HEK293T (cell line): ENCODE measurements around the gene MEF2D.

ENCODE experiments used
- CTCF ChIA-PET: fragments of 350-600 bp; formaldehyde crosslinking; extraction: SDS; loops from one replicate; lab custom pipeline; 2021; ENCODE audit warnings: antibody characterized with exemption, inconsistent platforms; lab: Yijun Ruan, JAX
- POLR2A ChIA-PET: fragments of 350-600 bp; formaldehyde crosslinking; extraction: SDS; loops from one replicate; lab custom pipeline; 2020; ENCODE audit warnings: antibody characterized with exemption, inconsistent platforms; lab: Yijun Ruan, JAX
- DNase-seq: peaks from one replicate; pipeline ENCODE4 v3.0.0; 2012; ENCODE audit warnings: mixed read lengths; ENCODE audit errors: extremely low spot score
- ARNT ChIP-seq: fragments of 450-650 bp; IDR thresholded peaks from 2 replicates; pipeline ENCODE4 v1.6.1; 2017; ENCODE audit warnings: mild to moderate bottlenecking
- BHLHE40 ChIP-seq: fragments of 450-650 bp; IDR thresholded peaks from 2 replicates; pipeline ENCODE4 v1.6.1; 2016; ENCODE audit warnings: mild to moderate bottlenecking, moderate library complexity, borderline replicate concordance
- CTBP1 ChIP-seq: fragments of 450-650 bp; IDR thresholded peaks from 2 replicates; pipeline ENCODE4 v1.6.1; 2016; ENCODE audit warnings: borderline replicate concordance
- ELF4 ChIP-seq: fragments of 450-650 bp; IDR thresholded peaks from 2 replicates; pipeline ENCODE4 v1.6.1; 2017; ENCODE audit warnings: antibody characterized with exemption
- FOXA1 ChIP-seq: fragments of 450-650 bp; IDR thresholded peaks from 2 replicates; pipeline ENCODE4 v1.6.1; 2016; ENCODE audit warnings: mild to moderate bottlenecking
- FOXK2 ChIP-seq: fragments of 450-650 bp; IDR thresholded peaks from 2 replicates; pipeline ENCODE4 v1.6.1; 2016; ENCODE audit warnings: mild to moderate bottlenecking
- FOXM1 ChIP-seq: fragments of 450-650 bp; IDR thresholded peaks from 2 replicates; pipeline ENCODE4 v1.6.1; 2017; ENCODE audit warnings: mild to moderate bottlenecking, borderline replicate concordance
- HDGF ChIP-seq: fragments of 450-650 bp; IDR thresholded peaks from 2 replicates; pipeline ENCODE4 v1.6.1; 2017; ENCODE audit warnings: antibody characterized with exemption, borderline replicate concordance
- L3MBTL2 ChIP-seq: fragments of 450-650 bp; conservative IDR thresholded peaks from 2 replicates; pipeline ENCODE4 v1.6.1; 2016; ENCODE audit warnings: mild to moderate bottlenecking
- LEF1 ChIP-seq: fragments of 450-650 bp; IDR thresholded peaks from 2 replicates; pipeline ENCODE4 v1.6.1; 2017; ENCODE audit warnings: mild to moderate bottlenecking, borderline replicate concordance
- NFRKB ChIP-seq: fragments of 450-650 bp; IDR thresholded peaks from 2 replicates; pipeline ENCODE4 v1.6.1; 2016; ENCODE audit warnings: mild to moderate bottlenecking, moderate library complexity
- SP1 ChIP-seq: fragments of 450-650 bp; IDR thresholded peaks from 2 replicates; pipeline ENCODE4 v1.6.1; 2017
- SUZ12 ChIP-seq: fragments of 450-650 bp; IDR thresholded peaks from 2 replicates; pipeline ENCODE4 v1.6.1; 2016; ENCODE audit warnings: mild to moderate bottlenecking
- TARDBP ChIP-seq: fragments of 450-650 bp; IDR thresholded peaks from 2 replicates; pipeline ENCODE4 v1.6.1; 2016
- ZNF384 ChIP-seq: fragments of 450-650 bp; IDR thresholded peaks from 2 replicates; pipeline ENCODE4 v1.6.1; 2016
- TF ChIP-seq, protein P1 (sequence below): fragments of 450-650 bp; IDR thresholded peaks from 2 replicates; pipeline ENCODE4 v1.6.1; 2016

MEF2D gene

DNA sequence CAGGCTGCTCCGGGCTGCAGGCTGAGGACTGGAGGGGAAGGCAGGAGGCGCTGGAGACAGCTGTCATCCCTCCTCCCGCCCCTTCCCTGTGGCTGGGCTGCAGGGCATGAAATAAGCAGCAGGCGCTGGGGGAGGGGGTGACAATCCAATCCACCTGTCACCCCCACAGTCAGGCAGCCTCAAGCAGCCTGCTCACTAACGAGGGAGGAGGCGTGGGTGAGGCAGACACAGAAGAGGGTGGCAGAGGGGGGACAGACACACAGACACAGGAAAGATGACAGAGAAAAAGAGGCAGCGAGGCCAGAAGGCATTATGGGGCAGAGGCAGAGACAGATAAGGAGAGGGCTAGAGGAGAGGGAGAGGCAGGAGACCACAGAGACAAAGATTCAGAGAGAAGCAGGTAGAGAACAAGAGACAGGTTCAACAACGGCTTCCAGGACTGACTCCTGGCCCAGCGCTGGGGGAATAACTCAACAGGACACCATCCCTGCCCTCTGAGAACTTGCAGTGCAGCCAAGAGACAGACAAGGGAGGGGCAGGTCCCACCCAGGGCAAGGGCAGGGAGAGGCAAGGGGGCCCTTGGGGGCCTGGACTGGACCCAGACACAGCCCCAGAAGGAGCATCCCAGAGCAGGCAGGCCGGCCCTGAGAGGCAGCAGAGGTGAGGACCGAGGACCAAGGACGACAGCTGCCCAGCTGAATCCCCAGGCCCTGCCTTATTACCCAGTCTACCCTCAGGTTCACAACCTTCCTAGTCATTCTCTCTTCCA, 11.2 kb downstream of the MEF2D start:
- ChIA-PET POLR2A (interaction anchor here (0.8 to 5.9 kb wide), 5 partner anchors 9 to 32 kb away, joined by 4 to 64 read pairs (median 4); partner anchors contain the start of gene MEF2D), CTCF (interaction anchor here (0.6 to 4.3 kb wide), 9 partner anchors 8 to 138 kb away, joined by 3 to 39 read pairs (median 3); no protein-coding TSS in a partner anchor)
- DNase-seq, result no peak
- TF ChIP-seq ZNF384 (no peak), FOXA1 (no peak), NFRKB (no peak), BHLHE40 (no peak), L3MBTL2 (no peak), ARNT (no peak), CTBP1 (no peak), LEF1 (no peak), FOXK2 (no peak), ELF4 (no peak), FOXM1 (no peak)
- TF ChIP-seq, protein P1, sequence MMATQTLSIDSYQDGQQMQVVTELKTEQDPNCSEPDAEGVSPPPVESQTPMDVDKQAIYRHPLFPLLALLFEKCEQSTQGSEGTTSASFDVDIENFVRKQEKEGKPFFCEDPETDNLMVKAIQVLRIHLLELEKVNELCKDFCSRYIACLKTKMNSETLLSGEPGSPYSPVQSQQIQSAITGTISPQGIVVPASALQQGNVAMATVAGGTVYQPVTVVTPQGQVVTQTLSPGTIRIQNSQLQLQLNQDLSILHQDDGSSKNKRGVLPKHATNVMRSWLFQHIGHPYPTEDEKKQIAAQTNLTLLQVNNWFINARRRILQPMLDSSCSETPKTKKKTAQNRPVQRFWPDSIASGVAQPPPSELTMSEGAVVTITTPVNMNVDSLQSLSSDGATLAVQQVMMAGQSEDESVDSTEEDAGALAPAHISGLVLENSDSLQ, result no peak

DNA sequence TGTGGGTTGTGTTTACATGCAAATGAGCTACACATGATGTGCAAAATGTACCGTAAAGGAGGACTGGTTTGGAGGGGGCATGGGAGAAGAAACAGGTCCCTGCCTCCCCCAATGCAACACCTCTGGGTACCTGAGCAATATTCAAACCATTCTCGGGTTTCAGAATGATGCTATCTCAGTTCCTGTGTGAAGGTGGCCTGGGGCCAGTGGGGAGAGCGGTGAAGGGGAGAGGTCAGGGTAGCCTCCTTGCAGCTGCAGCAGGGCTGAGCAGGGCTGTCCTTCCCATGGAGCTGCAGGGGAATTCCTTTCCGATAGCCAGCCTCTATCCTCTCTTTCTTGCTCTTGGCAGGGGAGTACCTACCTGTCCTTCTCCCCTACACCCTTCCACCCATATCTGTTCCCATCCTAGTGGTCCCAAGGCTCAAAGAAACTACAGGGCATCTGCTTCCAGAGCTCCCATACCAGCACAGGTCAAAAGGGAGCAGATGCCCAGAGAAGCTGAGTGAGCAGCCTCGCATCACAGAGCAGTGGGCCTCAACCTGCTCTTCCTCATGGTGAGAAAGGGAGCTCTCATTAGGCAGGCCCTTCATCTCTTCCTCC, 11.9 kb downstream of the MEF2D start:
- TF ChIP-seq NFRKB (no peak), ELF4 (no peak), FOXA1 (no peak), LEF1 (no peak), ARNT (no peak), SUZ12 (no peak), ZNF384 (no peak), CTBP1 (no peak), TARDBP (no peak), HDGF (no peak), FOXM1 (no peak), BHLHE40 (no peak), FOXK2 (no peak), L3MBTL2 (no peak), SP1 (no peak)
- TF ChIP-seq, protein P1, result no peak
- no peak for DNase-seq
- ChIA-PET POLR2A (interaction anchor here (0.9 to 5.9 kb wide), 3 partner anchors 9 to 31 kb away, joined by 4 to 64 read pairs (median 15); partner anchors contain the start of gene MEF2D), CTCF (interaction anchor here (0.7 to 4.3 kb wide), 4 partner anchors 8 to 62 kb away, joined by 3 to 39 read pairs (median 4); no protein-coding TSS in a partner anchor)

DNA sequence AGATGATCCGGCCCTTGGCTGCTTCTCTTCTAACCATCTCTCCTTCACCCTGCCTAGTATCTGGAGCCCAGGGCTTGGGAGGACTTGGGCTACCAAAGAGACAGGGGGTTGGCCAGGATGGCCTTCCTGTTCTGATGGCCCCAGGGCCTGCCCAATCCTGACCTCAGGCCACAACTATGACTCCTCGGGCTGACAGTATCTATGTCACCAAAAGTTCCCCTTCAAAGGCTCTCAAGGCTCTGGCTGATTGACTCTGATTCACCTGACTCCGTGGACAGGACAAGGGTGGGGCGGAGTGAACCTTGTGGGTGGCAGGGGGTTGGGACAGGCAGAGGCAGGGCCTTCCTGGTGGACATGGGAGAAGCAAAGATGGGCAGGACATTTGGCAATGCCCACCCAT, 12.7 kb downstream of the MEF2D start:
- CTCF ChIA-PET, result interaction anchor here (0.7 kb wide), 1 partner anchor 63 kb away, joined by 3 read pairs; no protein-coding TSS in a partner anchor
- POLR2A ChIA-PET, result interaction anchor here (5.9 kb wide), 1 partner anchor 15 kb away, joined by 64 read pairs; the partner anchor contains the start of gene MEF2D
- DNase-seq, result no peak
- TF ChIP-seq FOXK2 (no peak), LEF1 (no peak), ARNT (no peak), ZNF384 (no peak), ELF4 (no peak), FOXA1 (no peak), SUZ12 (no peak), HDGF (no peak), FOXM1 (no peak), NFRKB (no peak), CTBP1 (no peak), BHLHE40 (no peak), TARDBP (no peak), SP1 (no peak), L3MBTL2 (no peak)
- TF ChIP-seq, protein P1, result no peak

DNA sequence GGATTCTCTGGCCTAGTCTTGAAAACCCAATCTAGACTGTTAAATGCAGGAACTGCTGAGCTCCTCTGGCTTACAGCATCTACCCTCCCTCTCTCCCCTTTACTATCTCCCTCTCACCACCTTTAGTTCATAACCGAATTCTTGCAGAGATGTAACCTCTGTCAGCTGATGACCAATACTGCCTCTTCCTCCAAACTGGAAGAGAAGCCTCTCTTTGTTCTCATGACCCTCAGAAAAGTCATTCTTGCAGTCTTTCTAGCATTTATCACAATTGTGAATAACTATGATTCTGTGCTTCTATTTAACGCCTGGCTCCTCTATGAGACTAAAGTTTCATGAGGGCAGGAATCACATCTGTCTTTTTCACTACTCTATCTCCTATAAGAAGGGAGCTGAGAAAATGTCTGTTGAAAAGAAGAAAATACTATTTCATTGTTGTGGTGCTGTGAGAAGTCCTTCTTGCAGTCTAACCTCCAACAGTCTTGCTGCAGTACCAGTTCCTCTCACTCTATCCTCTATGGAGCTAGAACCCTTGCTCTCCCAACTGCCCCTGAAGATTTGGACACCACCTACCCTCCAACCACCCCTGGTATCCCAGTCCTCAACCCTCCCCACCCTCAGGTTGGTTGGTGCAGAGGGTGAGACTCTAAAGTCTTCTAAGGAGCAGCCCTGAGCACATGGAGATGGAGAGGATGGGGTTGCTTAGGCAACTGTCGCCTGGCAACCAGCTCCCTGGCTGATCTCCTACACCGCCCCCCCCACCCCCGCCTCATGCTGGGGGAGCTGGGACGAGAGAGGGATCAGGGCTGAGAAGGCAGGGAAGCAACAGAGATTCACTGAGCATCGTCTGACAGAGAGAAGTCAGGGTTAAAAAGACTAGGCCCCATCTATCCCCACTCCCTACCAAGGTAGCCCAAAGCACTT, 13.9 kb downstream of the MEF2D start:
- ChIA-PET POLR2A (interaction anchor here (4.1 kb wide), 1 partner anchor 14 kb away, joined by 25 read pairs; the partner anchor contains the start of gene MEF2D), CTCF (interaction anchor here (0.7 kb wide), 1 partner anchor 29 kb away, joined by 3 read pairs; no protein-coding TSS in a partner anchor)

More for the DNA sequence above, 13.9 kb downstream of the MEF2D start:
- TF ChIP-seq ZNF384, result no peak
- no peak for TF ChIP-seq CTBP1
- TF ChIP-seq LEF1, result no peak
- TF ChIP-seq FOXK2, result no peak
- no peak for TF ChIP-seq SUZ12
- no peak for TF ChIP-seq NFRKB
- TF ChIP-seq, protein P1, result no peak
- TF ChIP-seq L3MBTL2, result no peak
- no peak for TF ChIP-seq HDGF
- TF ChIP-seq SP1, result no peak
- no peak for DNase-seq
